Suprapubic skin (tissue), 4 donors: ENCODE measurements around the gene C21orf58. TPM values are rescaled to one million over a fixed set of nuclear protein-coding genes. Genes with fewer than 3 reads are reported as not detected.
"Not testable (repeated sequence)": the region's sequence is repeated elsewhere in the genome, so short reads cannot be mapped to it uniquely, and the experiment has no call there.

Experiments used
- DNase-seq, 2 donors: peaks; one replicate each; pipeline ENCODE4 v3.0.0-alpha.2; 2019; ENCODE audit warnings: low spot score in 2 of 2
- H3K27ac ChIP-seq: fragments of 200-600 bp; sonication (generic); one replicate; pipeline ENCODE4 v1.5.1; 2019
- H3K27me3 ChIP-seq: fragments of 200-600 bp; sonication (generic); one replicate; pipeline ENCODE4 v1.5.1; 2019
- H3K36me3 ChIP-seq: fragments of 200-600 bp; sonication (generic); one replicate; pipeline ENCODE4 v1.5.1; 2019
- H3K4me1 ChIP-seq: fragments of 200-600 bp; sonication (generic); one replicate; pipeline ENCODE4 v1.5.1; 2019
- H3K4me3 ChIP-seq: fragments of 200-600 bp; sonication (generic); one replicate; pipeline ENCODE4 v1.5.1; 2019; ENCODE audit warnings: mild to moderate bottlenecking
- H3K9me3 ChIP-seq: fragments of 200-600 bp; sonication (generic); one replicate; pipeline ENCODE4 v1.5.1; 2019
- CTCF ChIP-seq, 2 donors: fragments of 200-600 bp in 1 of 2; fragments of 450-650 bp in 1 of 2; sonication (generic) in 1 of 2; IDR thresholded peaks; one replicate each; pipeline ENCODE4 v1.5.1; 2016 to 2019; ENCODE audit warnings: antibody characterized with exemption in 2 of 2, mild to moderate bottlenecking in 1 of 2, moderate library complexity in 1 of 2
- EP300 ChIP-seq: sonication (generic); formaldehyde crosslinking; IDR thresholded peaks from one replicate; pipeline ENCODE4 v1.6.1; 2017; ENCODE audit warnings: antibody characterized with exemption
- POLR2A ChIP-seq, 2 donors: fragments of 450-650 bp; IDR thresholded peaks; one replicate each; pipeline ENCODE4 v1.6.1; 2017; ENCODE audit warnings: antibody characterized with exemption in 2 of 2, mild to moderate bottlenecking in 2 of 2, moderate library complexity in 2 of 2
- POLR2AphosphoS5 ChIP-seq, 3 donors: sonication (generic); formaldehyde crosslinking; IDR thresholded peaks; one replicate each; pipeline ENCODE4 v1.6.1; 2017; ENCODE audit warnings: antibody characterized with exemption in 3 of 3
- WGBS: methylation state at CpG from one replicate; pipeline ENCODE4 v1.1.5; 2018; 5-methylcytosine and 5-hydroxymethylcytosine counted together
- total RNA-seq, 4 donors: library from RNA; depleted of rRNA; stranded (reverse); fragments of >200 nt; gene quantifications; one replicate each; pipeline ENCODE4 v1.1.0, GENCODE V29; 2016

The C21orf58 gene
- total RNA-seq: 1 to 10 TPM in 3 of 4 donors, under 1 TPM in 1; 0.73 to 9.7 (median 3.5) TPM

GRCh38 chr21:46323710-46324389, at the start of gene C21orf58, which contains the start of gene PCNT:
Gene C21orf58 (minus strand): TSS chr21:46323870. CDS start chr21:46322738, 1,132 bp downstream.
Gene PCNT (plus strand): TSS chr21:46324156. CDS start chr21:46324229, 73 bp downstream.
- Histone ChIP-seq H3K4me1 (peaks cover 30% of the 10 kb centered on the region), H3K27me3 (no peaks in the 10 kb centered on the region), H3K36me3 (peaks cover 10% of the 10 kb centered on the region), H3K9me3 (no peaks in the 10 kb centered on the region), H3K4me3 (peak within 1 kb of the TSS; percentile 100), H3K27ac (peak within 1 kb of the TSS; percentile 97)
- no peak for TF ChIP-seq CTCF (IDR thresholded peaks at IDR 0.05)
- TF ChIP-seq POLR2A (IDR thresholded peaks at IDR 0.05): peak in 1 of 2 donors; percentile 19
- peak in 2 of 3 donors; percentile 12 to 46 for TF ChIP-seq POLR2AphosphoS5 (IDR thresholded peaks at IDR 0.05)
- 0% methylated on average over 1 of the region's 76 CpGs for WGBS
- peak; percentile 98 to 99 for DNase-seq

- peaks cover 25% of the 10 kb centered on the region for H3K36me3 ChIP-seq
- not testable (repeated sequence) for DNase-seq, H3K4me3 ChIP-seq, H3K27me3 ChIP-seq, H3K9me3 ChIP-seq, H3K27ac ChIP-seq, H3K4me1 ChIP-seq
- WGBS: 96% methylated on average over 10 of the region's 10 CpGs
Observed at GRCh38 chr21:46372947-46373346, 49.3 kb upstream of the C21orf58 start.

- DNase-seq: no peak
- no peaks in the 10 kb centered on the region for H3K27me3 ChIP-seq
- no peaks in the 10 kb centered on the region for H3K9me3 ChIP-seq
- H3K4me1 ChIP-seq: peaks cover 5% of the 10 kb centered on the region
- H3K36me3 ChIP-seq: peaks cover 34% of the 10 kb centered on the region
- TF ChIP-seq EP300 (no peak), POLR2A (IDR thresholded peaks at IDR 0.05) (no peak), CTCF (IDR thresholded peaks at IDR 0.05) (no peak), POLR2AphosphoS5 (IDR thresholded peaks at IDR 0.05) (no peak)
- no peak overlapping the region for H3K27ac ChIP-seq
- 97% methylated on average over 7 of the region's 7 CpGs for WGBS
- H3K4me3 ChIP-seq: no peak overlapping the region
Observed at GRCh38 chr21:46372014-46372485, 48.4 kb upstream of the C21orf58 start.

- Histone ChIP-seq H3K27me3 (no peaks in the 10 kb centered on the region), H3K27ac (no peak overlapping the region), H3K36me3 (peaks cover 41% of the 10 kb centered on the region), H3K4me3 (no peak overlapping the region), H3K4me1 (peaks cover 5% of the 10 kb centered on the region), H3K9me3 (no peaks in the 10 kb centered on the region)
- WGBS: 96% methylated on average over 15 of the region's 16 CpGs
- DNase-seq: no peak
- TF ChIP-seq CTCF (IDR thresholded peaks at IDR 0.05): no peak
- TF ChIP-seq EP300: no peak
- TF ChIP-seq POLR2AphosphoS5 (IDR thresholded peaks at IDR 0.05): no peak
- TF ChIP-seq POLR2A (IDR thresholded peaks at IDR 0.05): no peak
Observed at GRCh38 chr21:46371204-46372013, 47.7 kb upstream of the C21orf58 start.

- Histone ChIP-seq H3K4me3 (no peak overlapping the region), H3K27me3 (no peaks in the 10 kb centered on the region), H3K9me3 (no peaks in the 10 kb centered on the region), H3K27ac (no peak overlapping the region), H3K36me3 (peaks cover 51% of the 10 kb centered on the region), H3K4me1 (peaks cover 5% of the 10 kb centered on the region)
- no peak for TF ChIP-seq POLR2AphosphoS5 (IDR thresholded peaks at IDR 0.05)
- no peak for TF ChIP-seq POLR2A (IDR thresholded peaks at IDR 0.05)
- TF ChIP-seq CTCF (IDR thresholded peaks at IDR 0.05): no peak
- no peak for TF ChIP-seq EP300
- WGBS: 70% methylated on average over 10 of the region's 20 CpGs
- no peak for DNase-seq
Observed at GRCh38 chr21:46369520-46370235, 46.0 kb upstream of the C21orf58 start.
